ENCODE results near the gene OTUB2. TPM values are rescaled to one million over a fixed set of nuclear protein-coding genes. Genes with fewer than 3 reads are reported as not detected.

OTUB2 gene
- total and polyA plus RNA-seq, 9 donors = 0.41 to 1.6 (median 0.76) TPM

GRCh38 chr14:94056579-94057308 is 30.6 kb downstream of the OTUB2 start:
- H3K9me3 ChIP-seq = no peaks in the 10 kb centered on the region
- no peak overlapping the region for H3K27ac ChIP-seq
- H3K4me1 ChIP-seq (ENCODE audit: insufficient read depth) = peaks cover 11% of the 10 kb centered on the region
- no peaks in the 10 kb centered on the region for H3K27me3 ChIP-seq
- 32 to 50% (median 50%) methylated on average over 6 of the region's 6 CpGs for WGBS, 3 donors
- intact Hi-C loops (cut with DNase I) = loop anchor here in 1 of 4 donors (5.0 kb wide), 1 partner anchor 71 kb away; the partner anchor contains the start of gene IFI27L2
- no peak for DNase-seq
- no peak overlapping the region for H3K4me3 ChIP-seq
- no peaks in the 10 kb centered on the region for H3K36me3 ChIP-seq
- TF ChIP-seq POLR2A (IDR thresholded peaks at IDR 0.05) (no peak), EP300 (IDR thresholded peaks at IDR 0.05) (no peak), CTCF (IDR thresholded peaks at IDR 0.05) (no peak)

GRCh38 chr14:94058128-94058673 is 32.1 kb downstream of the OTUB2 start:
- Histone ChIP-seq H3K27ac (no peak overlapping the region), H3K27me3 (no peaks in the 10 kb centered on the region), H3K4me1 (ENCODE audit: insufficient read depth) (peaks cover 16% of the 10 kb centered on the region), H3K36me3 (no peaks in the 10 kb centered on the region), H3K9me3 (no peaks in the 10 kb centered on the region), H3K4me3 (no peak overlapping the region)
- no peak for DNase-seq
- intact Hi-C loops (cut with DNase I) = loop anchor here in 1 of 4 donors (5.0 kb wide), 1 partner anchor 69 kb away; the partner anchor contains the start of gene IFI27L2
- no peak for TF ChIP-seq POLR2A (IDR thresholded peaks at IDR 0.05)
- no peak for TF ChIP-seq CTCF (IDR thresholded peaks at IDR 0.05)
- TF ChIP-seq EP300 (IDR thresholded peaks at IDR 0.05) = no peak
- 26 to 50% (median 29%) methylated on average over 1 of the region's 1 CpG for WGBS, 3 donors

GRCh38 chr14:94058674-94059138 is 32.6 kb downstream of the OTUB2 start:
- Histone ChIP-seq H3K9me3 (no peaks in the 10 kb centered on the region), H3K4me3 (no peak overlapping the region), H3K27ac (no peak overlapping the region), H3K36me3 (no peaks in the 10 kb centered on the region), H3K4me1 (ENCODE audit: insufficient read depth) (peaks cover 18% of the 10 kb centered on the region), H3K27me3 (no peaks in the 10 kb centered on the region)
- WGBS, 3 donors = 44 to 61% (median 46%) methylated on average over 5 of the region's 5 CpGs
- DNase-seq = no peak
- TF ChIP-seq EP300 (IDR thresholded peaks at IDR 0.05) (no peak), CTCF (IDR thresholded peaks at IDR 0.05) (no peak), POLR2A (IDR thresholded peaks at IDR 0.05) (no peak)
- intact Hi-C loops (cut with DNase I) = loop anchor here in 1 of 4 donors (5.0 kb wide), 1 partner anchor 69 kb away; the partner anchor contains the start of gene IFI27L2

- peaks cover 18% of the 10 kb centered on the region for H3K4me1 ChIP-seq (ENCODE audit: insufficient read depth)
- no peak overlapping the region for H3K4me3 ChIP-seq
- H3K36me3 ChIP-seq = no peaks in the 10 kb centered on the region
- WGBS, 3 donors = 55 to 62% (median 60%) methylated on average over 5 of the region's 5 CpGs
- H3K27ac ChIP-seq = no peak overlapping the region
- no peaks in the 10 kb centered on the region for H3K27me3 ChIP-seq
- intact Hi-C loops (cut with DNase I) = loop anchor here in 1 of 4 donors (5.0 kb wide), 1 partner anchor 67 kb away; the partner anchor contains the start of gene IFI27L2
- TF ChIP-seq POLR2A (IDR thresholded peaks at IDR 0.05) (no peak), CTCF (IDR thresholded peaks at IDR 0.05) (no peak), EP300 (IDR thresholded peaks at IDR 0.05) (no peak)
- DNase-seq = no peak
- H3K9me3 ChIP-seq = no peaks in the 10 kb centered on the region
These were observed 33.9 kb downstream of the OTUB2 start for GRCh38 chr14:94059998-94060397.
